Retina (tissue), 1 donor: ENCODE data around the gene TRABD.

Source experiments
- DNase-seq: peaks from one replicate; pipeline ENCODE4 v3.0.0-alpha.2; 2016

The TRABD gene

DNA sequence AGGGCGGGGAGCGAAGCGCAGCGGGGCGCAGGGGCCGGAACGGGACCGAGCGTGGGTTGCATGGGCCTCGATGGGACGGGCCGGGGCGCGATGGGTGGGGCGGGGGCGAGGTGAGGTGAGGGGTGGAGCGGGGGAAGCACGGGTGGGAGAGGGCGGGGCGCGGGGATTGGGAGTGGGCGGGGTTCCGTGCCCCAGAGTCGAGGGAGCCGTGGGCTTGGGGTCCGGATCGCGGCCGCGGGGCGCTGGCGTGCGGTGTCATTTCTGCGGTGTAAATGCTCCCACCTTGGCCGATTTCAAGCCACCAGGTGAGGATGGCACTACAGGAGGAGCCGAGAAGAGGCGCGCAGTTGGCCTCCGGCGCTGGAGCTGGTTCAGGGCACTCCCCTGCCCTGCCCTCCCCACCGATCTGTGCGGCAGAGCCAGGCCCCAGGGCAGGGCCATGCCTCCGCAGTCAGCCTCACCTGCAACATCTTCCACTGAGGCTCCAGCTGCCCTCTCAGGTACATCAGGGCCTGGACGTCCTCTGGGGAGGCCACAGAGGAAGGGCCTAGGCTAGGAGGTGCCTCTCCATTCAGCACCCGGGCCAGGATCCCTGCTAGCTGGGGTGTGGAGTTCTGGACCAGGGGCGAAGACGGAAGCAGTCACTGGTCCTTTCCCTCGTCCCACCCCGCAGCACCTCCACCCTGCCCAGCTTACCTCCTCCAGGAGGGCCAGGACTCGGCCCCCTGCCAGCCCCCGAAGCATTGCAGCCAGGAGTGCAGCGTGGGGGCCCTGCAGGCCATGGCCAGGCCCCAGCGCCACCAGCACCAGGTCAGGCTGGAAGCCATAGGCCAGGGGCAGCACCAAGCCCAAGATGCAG is 59.7 kb downstream of the TRABD start:
- DNase-seq, result no peak

DNA sequence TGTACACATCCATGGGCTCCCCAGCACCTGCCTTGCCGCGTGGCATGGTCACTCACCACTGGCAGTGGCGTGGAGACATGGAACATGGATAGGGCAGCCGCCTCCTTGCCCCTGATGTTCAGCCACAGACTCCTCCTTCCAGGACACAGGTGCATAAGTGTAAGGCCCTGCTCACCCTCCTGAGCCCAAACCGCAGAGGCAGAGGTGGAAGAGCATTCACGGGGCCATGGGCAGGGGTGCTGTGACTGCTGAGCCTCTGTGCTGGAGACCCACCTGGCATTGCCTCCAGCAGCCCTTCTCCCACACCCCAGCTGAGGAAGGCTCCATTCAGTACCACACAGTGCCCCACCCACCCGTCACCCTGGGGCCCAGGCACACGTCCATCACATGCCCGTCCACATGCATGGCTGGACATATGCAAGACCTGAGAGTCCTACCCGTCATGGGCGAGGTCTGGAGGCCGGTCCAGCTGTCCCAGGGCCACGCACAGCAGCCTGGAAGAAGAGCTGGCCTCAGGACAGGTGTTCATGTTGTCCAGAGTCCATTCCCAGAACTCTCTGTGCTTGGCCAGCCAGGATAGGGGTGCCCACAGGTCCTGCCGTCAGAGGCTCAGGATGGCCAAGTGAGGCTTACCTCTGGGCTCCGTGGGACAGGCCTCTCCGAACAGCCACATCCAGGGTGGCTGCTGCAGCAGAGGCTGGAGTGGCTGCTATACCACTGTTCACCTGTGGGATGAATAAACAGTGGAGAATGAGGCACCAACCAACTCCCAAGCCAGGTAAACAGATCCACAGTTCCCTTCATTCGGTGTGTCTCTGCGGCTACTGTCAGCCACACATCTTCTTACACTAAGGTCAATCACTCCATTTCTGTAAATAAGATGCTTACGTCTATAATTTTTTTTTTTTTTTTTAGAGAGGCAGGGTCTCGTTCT is 60.8 kb downstream of the TRABD start:
- DNase-seq, result no peak

DNA sequence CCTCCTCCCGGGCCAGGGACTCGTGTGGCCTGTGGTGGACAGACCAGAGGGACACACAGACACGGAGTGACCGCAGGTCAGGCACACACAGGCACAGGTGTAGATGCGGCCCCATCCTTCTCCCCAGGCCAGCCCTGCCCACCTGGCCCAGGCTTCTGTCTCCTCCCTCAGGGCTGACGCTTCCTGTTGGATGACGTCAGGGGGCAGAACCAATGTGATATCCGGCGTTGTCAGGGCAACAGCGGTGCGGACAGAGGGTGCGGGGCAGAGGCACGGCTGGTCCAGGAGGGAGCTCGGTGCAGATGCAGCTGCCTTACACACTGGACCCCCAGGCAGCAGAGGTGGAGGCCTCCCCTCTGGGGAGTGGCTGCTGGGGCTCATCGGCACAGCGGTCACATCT is 62.0 kb downstream of the TRABD start:
- DNase-seq, result no peak

DNA sequence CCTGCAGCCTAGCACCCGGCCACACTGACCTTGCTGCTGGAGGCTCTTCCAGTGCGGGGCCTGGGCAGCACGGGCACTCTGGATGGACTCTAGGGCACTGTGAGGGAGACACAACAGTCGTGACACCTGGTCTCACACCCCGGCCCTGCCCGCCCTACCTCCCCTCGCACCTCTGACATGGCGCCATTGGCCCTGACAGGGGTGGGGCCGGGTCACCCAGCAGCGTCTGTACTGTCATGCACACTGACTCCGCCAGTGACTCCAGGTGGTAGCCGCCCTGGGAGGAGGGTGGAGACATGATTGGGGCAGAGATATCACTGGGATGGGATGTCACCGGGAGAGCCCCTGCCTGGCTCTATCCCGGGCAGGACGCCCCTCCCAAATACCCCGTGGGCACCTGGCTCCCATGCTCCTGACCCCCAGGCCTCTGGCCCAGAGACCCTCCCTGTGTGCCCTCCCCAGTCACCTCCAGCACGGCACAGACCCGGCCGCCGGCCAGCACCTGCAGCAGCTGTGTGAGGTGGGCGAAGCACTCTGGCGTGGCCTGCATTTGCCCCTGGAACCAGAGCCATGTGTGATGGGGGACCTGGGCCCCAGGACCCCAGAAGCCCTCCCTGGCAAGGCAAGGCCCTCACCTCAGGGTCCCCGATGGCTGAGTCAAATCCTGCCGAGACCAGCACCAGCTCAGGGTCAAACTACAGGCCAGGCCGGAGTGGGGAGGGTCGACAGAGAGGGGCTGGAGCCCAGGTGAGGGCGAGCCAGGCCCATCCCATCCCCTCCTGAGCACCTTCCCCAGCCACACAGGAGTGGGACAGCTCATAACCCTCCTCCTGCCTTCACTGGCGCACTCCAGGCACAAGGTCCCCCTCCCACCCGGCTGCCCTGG is 62.7 kb downstream of the TRABD start:
- DNase-seq, result no peak
